H1 (cell line): ENCODE data around the gene ARHGEF3. TPM values are rescaled to one million over a fixed set of nuclear protein-coding genes. Genes with fewer than 3 reads are reported as not detected.

Experiments
- HDAC6 ChIP-seq: IDR thresholded peaks from one replicate; pipeline ENCODE4 v1.7.1; 2012; ENCODE audit warnings: low read depth, mild to moderate bottlenecking, inconsistent platforms, low read length, moderate library complexity
- polyA plus RNA-seq, 7 experiments: library from polyadenylated mRNA; depleted of rRNA in 3 of 7; stranded (reverse) in 5 of 7; unstranded in 2 of 7; fragments of >200 nt in 5 of 7; fragments of 200-250 nt in 2 of 7; gene quantifications; 1 replicate in 5 of 7; 2 replicates in 1 of 7; 4 replicates in 1 of 7; pipeline versions ENCODE4 v1.2.1 to v1.2.3, GENCODE V29; 2011 to 2013; ENCODE audit warnings: missing spikeins in 2 of 7, mixed read lengths in 2 of 7
- total RNA-seq: library from RNA; stranded (reverse); fragmentation: NEBNext Ultra II Directional; extraction: Animal tissue kit (Norgen Biotek cat#: 25700); gene quantifications from 2 replicates; pipeline ENCODE4 v1.2.1, GENCODE V29; 2021

Gene ARHGEF3
- total and polyA plus RNA-seq, 2 of the 8 experiments (the other 6 are each of a cell fraction or from before 2014, with no cell fraction given), result 2.8 to 6.0 TPM

DNA sequence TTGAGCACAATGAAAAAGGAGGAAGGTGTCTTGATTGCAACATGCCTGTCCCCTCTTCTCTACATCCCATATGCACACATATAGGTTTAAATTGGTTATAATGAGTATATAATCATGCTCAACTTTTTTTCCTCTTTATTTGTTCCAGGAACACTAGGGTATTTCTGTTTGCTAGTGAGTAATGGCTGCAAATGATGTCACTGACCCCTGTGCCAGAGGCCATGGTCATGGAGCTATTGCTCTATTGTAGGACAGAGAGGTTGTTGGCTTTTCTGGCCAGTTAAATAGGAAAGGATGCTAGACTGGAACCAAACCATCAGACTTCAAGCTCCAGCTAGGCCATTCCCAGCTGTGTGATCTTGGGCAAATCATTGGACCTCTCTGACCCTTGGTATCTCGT, 9.6 kb downstream of the ARHGEF3 start (continued):
- TF ChIP-seq HDAC6, result no peak
